A673 (cell line): ENCODE data around the gene KIAA0319L. TPM values are rescaled to one million over a fixed set of nuclear protein-coding genes. Genes with fewer than 3 reads are reported as not detected.

Source experiments
- BruUV-seq: library from RNA; stranded (reverse); fragments of 400-500 nt; replicated peaks from 2 replicates; lab custom pipeline; 2021; lab: Mats Ljungman, UMichigan
- CTCF ChIA-PET: fragments of 300-600 bp; sonication (Branson Sonifier 250); formaldehyde crosslinking; loops from one replicate; lab custom pipeline; 2022; ENCODE audit warnings: antibody characterized with exemption; lab: Charles Lee
- POLR2A ChIA-PET: fragments of 300-600 bp; sonication (Branson Sonifier 250); formaldehyde crosslinking; loops from one replicate; lab custom pipeline; 2022; ENCODE audit warnings: antibody characterized with exemption; ENCODE audit not compliant: low non-redundant PET; lab: Charles Lee
- DNase-seq: peaks from one replicate; pipeline ENCODE4 v3.0.0-alpha.2; 2015; ENCODE audit warnings: low spot score
- H3K27ac ChIP-seq: fragments of 200-600 bp; sonication (generic); 2 replicates; pipeline ENCODE4 v1.5.1; 2016; ENCODE audit warnings: mixed run types, low read depth, mild to moderate bottlenecking, mixed read lengths, antibody characterized with exemption, low read length; ENCODE audit not compliant: poor library complexity, severe bottlenecking
- H3K27me3 ChIP-seq: fragments of 200-600 bp; sonication (generic); replicated peaks from 2 replicates; pipeline ENCODE4 v1.6.1; 2017; ENCODE audit warnings: mixed run types, low read depth, mild to moderate bottlenecking, mixed read lengths, antibody characterized with exemption, low read length; ENCODE audit not compliant: insufficient read depth, poor library complexity
- H3K36me3 ChIP-seq: fragments of 200-600 bp; sonication (generic); 2 replicates; pipeline ENCODE4 v1.6.1; 2016; ENCODE audit warnings: mixed run types, mild to moderate bottlenecking, mixed read lengths, antibody characterized with exemption, low read length; ENCODE audit not compliant: insufficient read depth, poor library complexity, severe bottlenecking
- H3K4me1 ChIP-seq: fragments of 200-600 bp; sonication (generic); 2 replicates; pipeline ENCODE4 v1.6.1; 2017; ENCODE audit warnings: mixed run types, mild to moderate bottlenecking, mixed read lengths, antibody characterized with exemption, low read length; ENCODE audit not compliant: insufficient read depth, poor library complexity, severe bottlenecking
- H3K4me3 ChIP-seq: fragments of 200-600 bp; sonication (generic); 2 replicates; pipeline ENCODE4 v1.5.1; 2016; ENCODE audit warnings: low read depth, mixed run types, mild to moderate bottlenecking, mixed read lengths, low read length; ENCODE audit not compliant: poor library complexity, severe bottlenecking
- H3K9me3 ChIP-seq: fragments of 200-600 bp; sonication (generic); 2 replicates; pipeline ENCODE4 v1.6.1; 2016; ENCODE audit warnings: mixed run types, low read depth, mild to moderate bottlenecking, mixed read lengths, antibody characterized with exemption, low read length; ENCODE audit not compliant: poor library complexity, severe bottlenecking
- CTCF ChIP-seq: fragments of 300-800, 200-600 bp; sonication (generic); conservative IDR thresholded peaks from 2 replicates; pipeline ENCODE4 v1.5.1; 2017; ENCODE audit warnings: low read depth, mild to moderate bottlenecking, antibody characterized with exemption, low read length, moderate library complexity, mixed read lengths
- EZH2 ChIP-seq: fragments of 200-600 bp; sonication (generic); IDR thresholded peaks from 2 replicates; pipeline ENCODE4 v1.6.1; 2017; ENCODE audit warnings: borderline replicate concordance, low read depth, mild to moderate bottlenecking, mixed read lengths, antibody characterized with exemption, low read length; ENCODE audit not compliant: poor library complexity, severe bottlenecking
- intact Hi-C: fragments of 100-400 bp; cut with micrococcal nuclease; formaldehyde crosslinking; loops from one replicate; pipeline ENCODE4 v1.10.0; 2022; ENCODE audit not compliant: unreplicated experiment
- total RNA-seq: library from RNA; stranded (reverse); gene quantifications from 2 replicates; pipeline ENCODE4 v1.2.3, GENCODE V29; 2021

KIAA0319L gene
- total RNA-seq, 1 experiment from 2014 or later: 33.7 TPM

GRCh38 chr1:35398739-35399138 is 158.5 kb downstream of the KIAA0319L start:
- intact Hi-C loops: no loop called here
- ChIA-PET CTCF (no interaction called here), POLR2A (no interaction called here)
- no peaks in the 10 kb centered on the region for H3K27me3 ChIP-seq
- H3K9me3 ChIP-seq: peaks cover 7% of the 10 kb centered on the region
- no peak for DNase-seq
- H3K4me1 ChIP-seq: no peaks in the 10 kb centered on the region
- TF ChIP-seq EZH2 (no peak), CTCF (no peak)
- peaks cover 86% of the 10 kb centered on the region for H3K36me3 ChIP-seq
- no peak overlapping the region for H3K4me3 ChIP-seq
- no TSS peak for BruUV-seq
- no peak overlapping the region for H3K27ac ChIP-seq

GRCh38 chr1:35394386-35394785 is 162.8 kb downstream of the KIAA0319L start:
- H3K4me3 ChIP-seq: no peak overlapping the region
- no peak overlapping the region for H3K27ac ChIP-seq
- no peaks in the 10 kb centered on the region for H3K4me1 ChIP-seq
- peaks cover 72% of the 10 kb centered on the region for H3K36me3 ChIP-seq
- no peak for TF ChIP-seq CTCF
- TF ChIP-seq EZH2: no peak
- POLR2A ChIA-PET: interaction anchor here (0.5 kb wide), 1 partner anchor 109 kb away, joined by 4 read pairs; no protein-coding TSS in a partner anchor
- no peak for DNase-seq
- H3K27me3 ChIP-seq: no peaks in the 10 kb centered on the region
- CTCF ChIA-PET: no interaction called here
- H3K9me3 ChIP-seq: no peaks in the 10 kb centered on the region
- no TSS peak for BruUV-seq
- intact Hi-C loops: no loop called here

- no peaks in the 10 kb centered on the region for H3K4me1 ChIP-seq
- H3K9me3 ChIP-seq: no peaks in the 10 kb centered on the region
- H3K27me3 ChIP-seq: no peaks in the 10 kb centered on the region
- POLR2A ChIA-PET: no interaction called here
- H3K27ac ChIP-seq: no peak overlapping the region
- no peak for TF ChIP-seq CTCF
- no peak for TF ChIP-seq EZH2
- intact Hi-C loops: no loop called here
- no peak for DNase-seq
- H3K4me3 ChIP-seq: no peak overlapping the region
- peaks cover 64% of the 10 kb centered on the region for H3K36me3 ChIP-seq
- CTCF ChIA-PET: no interaction called here
- no TSS peak for BruUV-seq
These were observed 166.4 kb downstream of the KIAA0319L start for GRCh38 chr1:35390600-35391494.
